Smooth muscle cell (in vitro differentiated cells): Measurements from ENCODE around the gene VGLL3. TPM values are rescaled to one million over a fixed set of nuclear protein-coding genes. Genes with fewer than 3 reads are reported as not detected.

Source experiments
- DNase-seq: peaks from one replicate; lab custom pipeline; 2025; ENCODE audit not compliant: unreplicated experiment; lab: John Stamatoyannopoulos, UW
- H2AFZ ChIP-seq: fragments of 200-600 bp; sonication (generic); 2 replicates; pipeline ENCODE4 v1.6.0; 2016; ENCODE audit warnings: antibody characterized with exemption, low read depth, mild to moderate bottlenecking
- H3F3A ChIP-seq: fragments of 200-600 bp; sonication (generic); 2 replicates; pipeline ENCODE4 v1.6.0; 2017; ENCODE audit warnings: antibody characterized with exemption, low read depth
- H3K27ac ChIP-seq: fragments of 200-600 bp; sonication (generic); 2 replicates; pipeline ENCODE4 v1.5.1; 2016; ENCODE audit warnings: low read depth, mild to moderate bottlenecking
- H3K27me3 ChIP-seq: fragments of 200-600 bp; sonication (generic); 2 replicates; pipeline ENCODE4 v1.6.1; 2016; ENCODE audit warnings: low read depth, mild to moderate bottlenecking
- H3K36me3 ChIP-seq: fragments of 200-600 bp; sonication (generic); 2 replicates; pipeline ENCODE4 v1.5.1; 2016; ENCODE audit warnings: low read depth
- H3K4me1 ChIP-seq: fragments of 200-600 bp; sonication (generic); 2 replicates; pipeline ENCODE4 v1.5.1; 2016; ENCODE audit warnings: low read depth
- H3K4me2 ChIP-seq: fragments of 200-600 bp; sonication (generic); 2 replicates; pipeline ENCODE4 v1.6.0; 2016; ENCODE audit warnings: mild to moderate bottlenecking
- H3K4me3 ChIP-seq: fragments of 200-600 bp; sonication (generic); 2 replicates; pipeline ENCODE4 v1.5.1; 2016; ENCODE audit warnings: mild to moderate bottlenecking
- H3K79me2 ChIP-seq: fragments of 200-600 bp; sonication (generic); 2 replicates; pipeline ENCODE4 v1.6.0; 2016; ENCODE audit warnings: low read depth, mild to moderate bottlenecking
- H3K9ac ChIP-seq: fragments of 200-600 bp; sonication (generic); 2 replicates; pipeline ENCODE4 v1.6.0; 2016; ENCODE audit warnings: low read depth
- H3K9me3 ChIP-seq: fragments of 200-600 bp; sonication (generic); replicated peaks from 2 replicates; pipeline ENCODE4 v1.5.1; 2016; ENCODE audit warnings: low read depth
- H4K20me1 ChIP-seq: fragments of 200-600 bp; sonication (generic); 2 replicates; pipeline ENCODE4 v1.6.0; 2016; ENCODE audit warnings: low read depth
- WGBS: methylation state at CpG from one replicate; pipeline ENCODE4 v1.1.7; 2016; ENCODE audit warnings: low lambda C conversion rate; 5-methylcytosine and 5-hydroxymethylcytosine counted together
- polyA plus RNA-seq: library from polyadenylated mRNA; unstranded; fragments of >200 nt; fragmentation: Nextera tagmentation; extraction: Ambion mirVana; gene quantifications from 2 replicates; pipeline ENCODE4 v1.2.1, GENCODE V29; 2016
- total RNA-seq: library from RNA; depleted of rRNA; stranded (reverse); fragments of >200 nt; gene quantifications from 2 replicates; pipeline ENCODE4 v1.2.3, GENCODE V29; 2014
- TF ChIP-seq, protein P1 (sequence below): fragments of 200-600 bp; sonication (generic); IDR thresholded peaks from 2 replicates; pipeline ENCODE4 v1.5.1; 2017; ENCODE audit warnings: borderline replicate concordance, mild to moderate bottlenecking, antibody characterized with exemption; ENCODE audit not compliant: insufficient read depth, poor library complexity, severe bottlenecking

The VGLL3 gene
- total and polyA plus RNA-seq, 2 experiments from 2014 or later: 11.4 to 54.1 TPM

DNA sequence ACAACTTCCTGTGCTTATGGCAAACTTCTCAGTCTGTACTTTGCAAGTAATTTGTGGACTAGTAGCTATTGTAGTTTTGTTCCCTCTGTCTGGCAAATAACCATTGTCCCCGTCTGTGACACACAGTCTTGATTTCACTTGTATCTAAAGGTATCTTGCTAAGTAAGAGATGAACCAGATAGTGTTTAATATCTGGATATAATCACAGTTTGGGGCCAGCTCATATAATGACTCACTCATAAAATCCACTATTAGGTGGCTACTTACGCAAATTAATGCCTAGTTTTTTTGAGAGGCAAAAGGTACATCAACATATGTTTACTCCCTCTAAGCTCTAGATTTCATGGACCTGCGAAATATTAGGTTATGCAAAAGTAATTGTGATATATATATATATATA lies 30.4 kb downstream of the VGLL3 start:
- Histone ChIP-seq H3K79me2 (no peaks in the 10 kb centered on the region), H3K4me1 (peaks cover 4% of the 10 kb centered on the region), H3K9me3 (no peaks in the 10 kb centered on the region), H3K27me3 (no peaks in the 10 kb centered on the region), H3F3A (no peaks in the 10 kb centered on the region), H2AFZ (no peak overlapping the region), H4K20me1 (peaks cover 66% of the 10 kb centered on the region), H3K9ac (no peak overlapping the region), H3K4me2 (no peak overlapping the region), H3K36me3 (peaks cover 20% of the 10 kb centered on the region), H3K4me3 (no peak overlapping the region), H3K27ac (no peak overlapping the region)
- TF ChIP-seq, protein P1, sequence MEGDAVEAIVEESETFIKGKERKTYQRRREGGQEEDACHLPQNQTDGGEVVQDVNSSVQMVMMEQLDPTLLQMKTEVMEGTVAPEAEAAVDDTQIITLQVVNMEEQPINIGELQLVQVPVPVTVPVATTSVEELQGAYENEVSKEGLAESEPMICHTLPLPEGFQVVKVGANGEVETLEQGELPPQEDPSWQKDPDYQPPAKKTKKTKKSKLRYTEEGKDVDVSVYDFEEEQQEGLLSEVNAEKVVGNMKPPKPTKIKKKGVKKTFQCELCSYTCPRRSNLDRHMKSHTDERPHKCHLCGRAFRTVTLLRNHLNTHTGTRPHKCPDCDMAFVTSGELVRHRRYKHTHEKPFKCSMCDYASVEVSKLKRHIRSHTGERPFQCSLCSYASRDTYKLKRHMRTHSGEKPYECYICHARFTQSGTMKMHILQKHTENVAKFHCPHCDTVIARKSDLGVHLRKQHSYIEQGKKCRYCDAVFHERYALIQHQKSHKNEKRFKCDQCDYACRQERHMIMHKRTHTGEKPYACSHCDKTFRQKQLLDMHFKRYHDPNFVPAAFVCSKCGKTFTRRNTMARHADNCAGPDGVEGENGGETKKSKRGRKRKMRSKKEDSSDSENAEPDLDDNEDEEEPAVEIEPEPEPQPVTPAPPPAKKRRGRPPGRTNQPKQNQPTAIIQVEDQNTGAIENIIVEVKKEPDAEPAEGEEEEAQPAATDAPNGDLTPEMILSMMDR: no peak
- DNase-seq: no peak
- WGBS: 86% methylated on average over 3 of the region's 3 CpGs

DNA sequence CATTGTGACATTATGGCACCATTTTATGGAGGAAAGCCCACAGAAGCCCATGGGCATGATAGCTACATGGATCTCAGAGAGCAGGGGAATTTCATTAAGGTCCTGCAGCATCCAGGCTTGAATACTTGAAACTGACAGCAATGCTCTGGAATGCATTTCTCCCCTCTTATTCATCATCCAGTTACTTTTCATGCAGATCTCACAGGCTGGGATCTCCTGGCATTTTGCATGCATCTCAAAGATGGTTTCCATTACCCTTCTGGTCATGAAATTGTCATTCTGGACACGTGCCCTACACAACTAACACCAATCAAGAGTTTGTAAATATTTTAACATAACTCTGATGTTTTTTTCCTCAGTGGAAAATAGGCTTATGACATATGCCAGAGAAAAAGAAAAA lies 32.4 kb downstream of the VGLL3 start:
- Histone ChIP-seq H3K4me3 (no peak overlapping the region), H3F3A (no peaks in the 10 kb centered on the region), H3K9ac (no peak overlapping the region), H4K20me1 (peaks cover 73% of the 10 kb centered on the region), H3K4me1 (peaks cover 4% of the 10 kb centered on the region), H3K9me3 (no peaks in the 10 kb centered on the region), H3K36me3 (peaks cover 8% of the 10 kb centered on the region), H3K27me3 (no peaks in the 10 kb centered on the region), H2AFZ (no peak overlapping the region), H3K79me2 (no peaks in the 10 kb centered on the region), H3K4me2 (no peak overlapping the region), H3K27ac (no peak overlapping the region)
- TF ChIP-seq, protein P1: no peak
- no peak for DNase-seq
- 19% methylated on average over 1 of the region's 1 CpG for WGBS

DNA sequence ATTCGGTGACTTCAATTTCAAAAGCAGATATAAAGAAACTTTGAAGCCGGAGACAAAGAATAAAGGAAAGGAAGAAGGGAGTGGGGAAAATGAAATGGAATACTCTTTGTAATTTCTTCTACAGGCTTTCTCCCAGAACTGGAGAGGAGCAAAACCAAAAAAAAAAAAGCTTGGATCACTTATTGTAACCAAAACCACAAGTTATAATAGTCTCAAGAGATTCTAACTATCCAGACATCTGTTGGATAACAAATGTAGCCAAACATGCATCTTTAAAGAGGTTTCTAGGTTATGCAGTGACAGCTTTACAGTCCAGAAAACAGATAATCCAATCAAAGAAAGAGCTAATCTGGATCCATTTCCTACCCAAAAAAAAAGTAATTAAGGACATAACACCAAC lies 36.2 kb downstream of the VGLL3 start:
- H3K36me3 ChIP-seq: no peaks in the 10 kb centered on the region
- 96% methylated on average over 2 of the region's 2 CpGs for WGBS
- H3K4me2 ChIP-seq: no peak overlapping the region
- H2AFZ ChIP-seq: no peak overlapping the region
- no peak overlapping the region for H3K4me3 ChIP-seq
- no peak overlapping the region for H3K27ac ChIP-seq
- H3K79me2 ChIP-seq: peaks cover 5% of the 10 kb centered on the region
- H3K27me3 ChIP-seq: no peaks in the 10 kb centered on the region
- H3K4me1 ChIP-seq: no peaks in the 10 kb centered on the region
- TF ChIP-seq, protein P1: no peak
- H3K9me3 ChIP-seq: no peaks in the 10 kb centered on the region
- no peak overlapping the region for H3K9ac ChIP-seq
- no peaks in the 10 kb centered on the region for H3F3A ChIP-seq
- peaks cover 78% of the 10 kb centered on the region for H4K20me1 ChIP-seq
- DNase-seq: no peak

DNA sequence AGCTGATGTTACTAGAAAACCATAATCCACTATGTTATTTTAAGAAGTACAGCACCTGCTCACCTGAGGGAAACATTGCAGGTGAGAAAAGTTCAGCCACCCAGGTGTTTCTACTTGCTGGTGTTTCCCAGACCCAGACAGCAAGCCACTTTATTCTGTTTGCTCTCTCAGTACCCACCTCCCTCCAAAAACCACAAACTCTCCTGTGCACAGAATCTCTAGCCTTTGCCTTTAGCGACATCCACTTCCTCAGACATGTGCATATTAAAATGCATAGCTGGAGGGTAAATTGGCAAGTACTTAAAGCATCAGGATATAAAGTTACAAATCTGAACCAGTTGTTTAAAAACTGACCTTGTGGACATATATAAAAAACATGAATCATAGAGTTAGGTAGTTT lies 36.7 kb downstream of the VGLL3 start:
- H3K9me3 ChIP-seq: no peaks in the 10 kb centered on the region
- H4K20me1 ChIP-seq: peaks cover 75% of the 10 kb centered on the region
- no peaks in the 10 kb centered on the region for H3K36me3 ChIP-seq
- TF ChIP-seq, protein P1: no peak
- H3F3A ChIP-seq: no peaks in the 10 kb centered on the region
- peaks cover 5% of the 10 kb centered on the region for H3K79me2 ChIP-seq
- WGBS: 56% methylated on average over 1 of the region's 1 CpG
- H2AFZ ChIP-seq: no peak overlapping the region
- H3K4me1 ChIP-seq: no peaks in the 10 kb centered on the region
- DNase-seq: no peak
- no peak overlapping the region for H3K4me2 ChIP-seq
- H3K27ac ChIP-seq: no peak overlapping the region
- no peaks in the 10 kb centered on the region for H3K27me3 ChIP-seq
- no peak overlapping the region for H3K4me3 ChIP-seq
- H3K9ac ChIP-seq: no peak overlapping the region
